Right lobe of liver (tissue), 6 donors: Measurements from ENCODE around the gene NRL. TPM values are rescaled to one million over a fixed set of nuclear protein-coding genes. Genes with fewer than 3 reads are reported as not detected.

Source experiments
- ATAC-seq, 4 donors: fragments of 200-7000 bp; cut with Tn5 transposase; one replicate each; pipeline ENCODE4 v1.9.1; 2020; ENCODE audit warnings: mild to moderate bottlenecking in 4 of 4, moderate library complexity in 4 of 4
- DNase-seq, 3 donors: peaks; one replicate each; pipeline ENCODE4 v3.0.0-alpha.2; 2020
- H3K27ac ChIP-seq, 3 donors: fragments of 200-600 bp; one replicate each; pipeline ENCODE4 v1.8.0; 2022
- H3K27me3 ChIP-seq, 2 donors: fragments of 200-600 bp; one replicate each; pipeline ENCODE4 v1.8.0; 2022
- H3K36me3 ChIP-seq, 4 donors: fragments of 200-600 bp; sonication (generic) in 1 of 4; one replicate each; pipeline versions ENCODE4 v1.5.1 to v1.8.0; 2017 to 2022; ENCODE audit warnings: control low read depth in 1 of 4
- H3K4me1 ChIP-seq, 4 donors: fragments of 200-600 bp; sonication (generic) in 1 of 4; one replicate each; pipeline versions ENCODE4 v1.5.1 to v1.8.0; 2017 to 2022; ENCODE audit warnings: control low read depth in 1 of 4
- H3K4me3 ChIP-seq, 3 donors: fragments of 200-600 bp; one replicate each; pipeline ENCODE4 v1.8.0; 2022
- H3K9me3 ChIP-seq, 4 donors: fragments of 200-600 bp; sonication (generic) in 1 of 4; one replicate each; pipeline versions ENCODE4 v1.5.1 to v1.8.0; 2017 to 2022; ENCODE audit warnings: control low read depth in 1 of 4
- POLR2A ChIP-seq: fragments of 450-650 bp; IDR thresholded peaks from one replicate; pipeline ENCODE4 v1.6.1; 2017; ENCODE audit warnings: antibody characterized with exemption, mild to moderate bottlenecking
- WGBS: methylation state at CpG from one replicate; pipeline ENCODE4 v1.1.6; 2018; ENCODE audit warnings: low coverage, low lambda C conversion rate; ENCODE audit not compliant: insufficient coverage; ENCODE audit errors: missing lambda C conversion rate; 5-methylcytosine and 5-hydroxymethylcytosine counted together
- intact Hi-C, 2 donors: fragments of 100-400 bp; cut with DNase I; formaldehyde crosslinking; loops; one replicate each; pipeline versions ENCODE4 v1.11.2 to v1.14.1; 2022
- total RNA-seq, 6 experiments: library from RNA; depleted of rRNA in 2 of 6; stranded (reverse); fragments of >200 nt in 2 of 6; fragmentation: NEBNext Ultra II Directional in 3 of 6; extraction: Animal tissue kit (Norgen Biotek cat#: 25700) in 3 of 6; gene quantifications; one replicate each; pipeline versions ENCODE4 v1.1.0 to v1.2.4, GENCODE V29; 2016 to 2023
- TF ChIP-seq, protein P1 (sequence below), 4 donors: fragments of 200-600 bp in 3 of 4; fragments of 450-650 bp in 1 of 4; IDR thresholded peaks; one replicate each; pipeline versions ENCODE4 v1.5.1 to v1.8.0; 2016 to 2022; ENCODE audit warnings: antibody characterized with exemption in 4 of 4, mild to moderate bottlenecking in 2 of 4
- donor health status: DM: no; HTN: yes; CAD: no.
- donor health status: DM: no; HTN: no; CAD: no.
- donor health status: DM: no; HTN: no; CAD: no.
- donor health status: DM: no; HTN: yes; CAD: no.
- donor health status: DM: no; HTN: yes; CAD: no.

NRL gene
- total RNA-seq, 6 experiments from 2014 or later = 1.4 to 2.9 (median 2.1) TPM

DNA sequence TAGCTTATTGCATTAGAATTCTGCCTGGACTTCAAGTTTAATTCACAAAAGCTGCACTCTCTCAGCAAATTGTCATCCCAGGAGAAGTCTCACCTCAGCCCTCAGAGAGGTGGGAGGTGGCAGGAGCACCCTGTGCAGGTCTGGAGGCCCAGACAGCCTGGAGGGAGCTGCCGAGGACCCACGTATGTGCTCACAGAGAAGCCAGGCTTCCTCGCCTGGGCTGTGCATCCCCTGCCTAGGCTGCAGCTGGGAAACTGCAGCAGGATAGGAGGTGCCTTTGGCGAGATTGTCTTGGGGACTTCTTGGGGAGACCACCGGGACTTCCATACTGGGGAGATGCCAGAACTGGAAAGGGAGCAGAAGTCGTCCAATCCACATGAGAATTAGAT, 34.6 kb downstream of the NRL start:
- H3K27me3 ChIP-seq = no peaks in the 10 kb centered on the region
- intact Hi-C loops = no loop called here

DNA sequence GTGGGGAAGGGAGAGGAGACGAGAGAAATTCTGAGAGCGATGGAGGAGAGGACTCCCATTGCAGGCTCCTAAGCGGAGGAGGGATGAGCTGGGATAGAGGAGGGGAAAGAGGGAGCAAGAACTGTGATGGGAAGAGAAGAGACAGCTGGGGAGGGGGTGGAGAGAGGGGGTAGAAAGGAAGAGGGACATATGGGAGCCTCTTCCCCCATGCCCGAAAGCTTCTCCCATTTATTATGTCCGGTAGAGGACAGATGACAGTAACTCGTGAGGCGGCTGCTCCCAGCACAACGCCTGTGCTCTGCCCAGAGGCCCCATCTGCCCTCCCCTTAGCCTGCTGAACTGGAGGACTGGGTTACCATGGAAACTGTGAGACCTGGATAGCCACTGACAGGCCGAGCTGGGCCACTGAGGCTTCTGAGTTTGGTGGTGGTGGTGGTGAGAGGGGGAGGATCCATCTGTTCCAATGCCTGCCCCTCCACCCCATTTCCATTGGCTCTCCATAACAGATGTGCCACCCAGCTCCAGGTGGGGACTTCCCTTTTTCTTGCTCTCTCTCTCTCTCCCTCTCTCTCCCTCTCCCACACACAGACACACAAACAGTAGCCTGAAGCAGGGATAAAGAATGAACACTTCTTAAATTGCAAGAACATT, 35.1 kb downstream of the NRL start:
- Histone ChIP-seq H3K4me3 (no peak overlapping the region), H3K27me3 (no peaks in the 10 kb centered on the region), H3K4me1 (peaks cover 0 to 23% (median 12%) of the 10 kb centered on the region in 4 donors), H3K27ac (no peak overlapping the region), H3K9me3 (no peaks in the 10 kb centered on the region), H3K36me3 (no peaks in the 10 kb centered on the region)
- intact Hi-C loops = no loop called here
- 88% methylated on average over 3 of the region's 9 CpGs for WGBS
- no peak for ATAC-seq
- DNase-seq = no peak
- TF ChIP-seq, protein P1, sequence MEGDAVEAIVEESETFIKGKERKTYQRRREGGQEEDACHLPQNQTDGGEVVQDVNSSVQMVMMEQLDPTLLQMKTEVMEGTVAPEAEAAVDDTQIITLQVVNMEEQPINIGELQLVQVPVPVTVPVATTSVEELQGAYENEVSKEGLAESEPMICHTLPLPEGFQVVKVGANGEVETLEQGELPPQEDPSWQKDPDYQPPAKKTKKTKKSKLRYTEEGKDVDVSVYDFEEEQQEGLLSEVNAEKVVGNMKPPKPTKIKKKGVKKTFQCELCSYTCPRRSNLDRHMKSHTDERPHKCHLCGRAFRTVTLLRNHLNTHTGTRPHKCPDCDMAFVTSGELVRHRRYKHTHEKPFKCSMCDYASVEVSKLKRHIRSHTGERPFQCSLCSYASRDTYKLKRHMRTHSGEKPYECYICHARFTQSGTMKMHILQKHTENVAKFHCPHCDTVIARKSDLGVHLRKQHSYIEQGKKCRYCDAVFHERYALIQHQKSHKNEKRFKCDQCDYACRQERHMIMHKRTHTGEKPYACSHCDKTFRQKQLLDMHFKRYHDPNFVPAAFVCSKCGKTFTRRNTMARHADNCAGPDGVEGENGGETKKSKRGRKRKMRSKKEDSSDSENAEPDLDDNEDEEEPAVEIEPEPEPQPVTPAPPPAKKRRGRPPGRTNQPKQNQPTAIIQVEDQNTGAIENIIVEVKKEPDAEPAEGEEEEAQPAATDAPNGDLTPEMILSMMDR (IDR thresholded peaks at IDR 0.05) = no peak
- no peak for TF ChIP-seq POLR2A

More for the DNA sequence above, 34.6 kb downstream of the NRL start:
- DNase-seq (no peak), ATAC-seq (no peak)
- 86% methylated on average over 4 of the region's 6 CpGs for WGBS
- no peak overlapping the region for H3K4me3 ChIP-seq
- H3K36me3 ChIP-seq = no peaks in the 10 kb centered on the region
- peaks cover 0 to 19% (median 10%) of the 10 kb centered on the region in 4 donors for H3K4me1 ChIP-seq
- no peaks in the 10 kb centered on the region for H3K9me3 ChIP-seq
- H3K27ac ChIP-seq = no peak overlapping the region
- no peak for TF ChIP-seq POLR2A
- TF ChIP-seq, protein P1 (IDR thresholded peaks at IDR 0.05) = no peak

DNA sequence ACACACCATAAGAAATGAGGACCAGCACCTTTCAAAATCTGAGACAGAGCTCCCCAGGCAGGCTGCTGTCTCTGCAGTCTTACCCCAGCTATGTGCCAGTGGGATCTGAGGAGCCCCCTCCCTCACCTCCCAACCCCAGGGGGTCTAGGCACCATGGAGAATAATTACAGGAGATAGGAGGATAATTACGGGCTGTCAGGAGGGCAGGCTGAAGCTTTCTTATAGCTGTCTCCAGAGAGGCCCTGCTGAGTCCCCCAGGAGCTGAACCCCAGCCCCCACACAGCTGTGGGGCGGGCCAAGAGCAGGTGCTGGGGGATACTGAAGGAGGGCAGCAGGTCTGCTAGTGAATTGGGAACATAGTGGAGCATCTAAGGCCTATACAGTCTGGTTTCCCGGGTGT, 36.6 kb downstream of the NRL start:
- 86% methylated on average over 2 of the region's 3 CpGs for WGBS
- Histone ChIP-seq H3K4me1 (peaks cover 0 to 38% (median 17%) of the 10 kb centered on the region in 4 donors), H3K4me3 (no peak overlapping the region), H3K9me3 (no peaks in the 10 kb centered on the region), H3K27me3 (no peaks in the 10 kb centered on the region), H3K36me3 (no peaks in the 10 kb centered on the region), H3K27ac (no peak overlapping the region)
- intact Hi-C loops = no loop called here
- DNase-seq (no peak), ATAC-seq (no peak)
- TF ChIP-seq, protein P1 (IDR thresholded peaks at IDR 0.05) = no peak
- no peak for TF ChIP-seq POLR2A

DNA sequence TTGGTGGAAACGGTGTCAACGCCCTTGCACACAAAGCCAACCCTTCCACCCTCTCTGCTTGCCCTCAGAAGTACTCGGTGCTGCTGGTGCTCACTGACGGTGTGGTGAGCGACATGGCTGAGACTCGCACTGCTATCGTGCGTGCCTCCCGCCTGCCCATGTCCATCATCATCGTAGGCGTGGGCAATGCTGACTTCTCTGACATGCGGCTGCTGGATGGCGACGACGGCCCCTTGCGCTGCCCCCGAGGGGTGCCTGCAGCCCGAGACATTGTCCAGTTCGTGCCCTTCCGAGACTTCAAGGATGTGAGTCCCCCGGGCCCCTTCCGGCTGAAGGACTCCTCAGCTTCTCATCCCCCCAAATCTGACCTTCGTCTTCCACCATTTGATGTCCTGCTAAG, 37.7 kb downstream of the NRL start:
- Histone ChIP-seq H3K4me1 (peaks cover 0 to 45% (median 21%) of the 10 kb centered on the region in 4 donors), H3K4me3 (no peak overlapping the region), H3K9me3 (no peaks in the 10 kb centered on the region), H3K36me3 (no peaks in the 10 kb centered on the region), H3K27me3 (no peaks in the 10 kb centered on the region), H3K27ac (no peak overlapping the region)
- intact Hi-C loops = no loop called here
- no peak for DNase-seq
- no peak for ATAC-seq
- TF ChIP-seq, protein P1 (IDR thresholded peaks at IDR 0.05) = no peak
- TF ChIP-seq POLR2A = no peak
- whole genome bisulfite sequencing = 98% methylated on average over 7 of the region's 23 CpGs

DNA sequence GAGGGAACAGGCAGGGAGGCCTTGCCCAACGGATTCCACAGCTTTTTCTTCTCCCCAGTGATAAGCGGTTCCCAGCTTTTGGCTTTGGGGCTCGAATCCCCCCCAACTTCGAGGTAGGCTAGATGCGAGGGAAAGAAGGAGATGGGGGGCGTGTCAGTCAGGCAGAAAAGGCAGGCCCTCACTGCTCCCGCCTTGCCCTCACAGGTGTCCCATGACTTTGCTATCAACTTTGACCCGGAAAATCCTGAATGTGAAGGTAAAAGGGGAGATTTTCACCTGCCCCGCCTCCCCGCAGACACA, 38.5 kb downstream of the NRL start:
- ATAC-seq (no peak), DNase-seq (no peak)
- H3K27ac ChIP-seq = no peak overlapping the region
- H3K4me1 ChIP-seq = peaks cover 0 to 40% (median 21%) of the 10 kb centered on the region in 4 donors
- WGBS = no CpG with 5 or more reads among the region's 10 CpGs
- no peak overlapping the region for H3K4me3 ChIP-seq
- TF ChIP-seq, protein P1 (IDR thresholded peaks at IDR 0.05) = no peak
- no peak for TF ChIP-seq POLR2A
- no peaks in the 10 kb centered on the region for H3K27me3 ChIP-seq
- no peaks in the 10 kb centered on the region for H3K9me3 ChIP-seq
- intact Hi-C loops = no loop called here
- H3K36me3 ChIP-seq = no peaks in the 10 kb centered on the region
